Dendritic cell treated with granulocyte-macrophage colony-stimulating factor and Interleukin-4, amounts not matched to agents 40 ng/mL and 50 ng/mL, for 4 days (primary cell): Measurements from ENCODE around the gene FXYD6.
A peak's percentile ranks its signal among the peaks of the same experiment; 100 is the strongest.
"Not testable (repeated sequence)": the region's sequence is repeated elsewhere in the genome, so short reads cannot be mapped to it uniquely, and the experiment has no call there.

Experiments
- H3K27ac Mint-ChIP-seq: one replicate; pipeline ENCODE4 v1.8.0; 2022; ENCODE audit warnings: mild to moderate bottlenecking, mixed read lengths
- H3K27me3 Mint-ChIP-seq: one replicate; pipeline ENCODE4 v1.8.0; 2022; ENCODE audit warnings: mild to moderate bottlenecking, mixed read lengths
- H3K36me3 Mint-ChIP-seq: one replicate; pipeline ENCODE4 v1.8.0; 2022; ENCODE audit warnings: low read depth, mixed read lengths
- H3K4me1 Mint-ChIP-seq: one replicate; pipeline ENCODE4 v1.8.0; 2022; ENCODE audit warnings: low read depth, mixed read lengths
- H3K4me3 Mint-ChIP-seq: one replicate; pipeline ENCODE4 v1.8.0; 2022; ENCODE audit warnings: mild to moderate bottlenecking, moderate library complexity, mixed read lengths
- H3K9me3 Mint-ChIP-seq: one replicate; pipeline ENCODE4 v1.8.0; 2022; ENCODE audit warnings: mixed read lengths
- intact Hi-C: fragments of 100-400 bp; cut with micrococcal nuclease; formaldehyde crosslinking; loops from one replicate; pipeline ENCODE4 v1.15.0; 2022

FXYD6 gene

GRCh38 chr11:117876341-117877119 is at the start of gene FXYD6:
Gene FXYD6, minus strand, starts transcription at chr11:117876658. Its CDS starts 33,882 bp downstream, at chr11:117842776.
- H3K36me3 Mint-ChIP-seq, result no peaks in the 10 kb centered on the region
- H3K27me3 Mint-ChIP-seq, result peaks cover 89% of the 10 kb centered on the region
- H3K27ac Mint-ChIP-seq, result peak within 1 kb of the TSS; percentile 71
- intact Hi-C loops, result no loop called here
- H3K4me3 Mint-ChIP-seq, result peak within 1 kb of the TSS; percentile 68
- H3K4me1 Mint-ChIP-seq, result peaks cover 46% of the 10 kb centered on the region
- no peaks in the 10 kb centered on the region for H3K9me3 Mint-ChIP-seq

- H3K27ac Mint-ChIP-seq, H3K9me3 Mint-ChIP-seq, intact Hi-C loops, H3K4me3 Mint-ChIP-seq, H3K36me3 Mint-ChIP-seq: not testable (repeated sequence)
- Mint-ChIP-seq H3K4me1 (peaks cover 30% of the 10 kb centered on the region), H3K27me3 (peaks cover 25% of the 10 kb centered on the region)
Measured at GRCh38 chr11:117926166-117926565, 49.7 kb upstream of the FXYD6 start.

GRCh38 chr11:117925198-117925925 is 48.9 kb upstream of the FXYD6 start:
- H3K9me3 Mint-ChIP-seq, result no peaks in the 10 kb centered on the region
- H3K4me3 Mint-ChIP-seq, result no peak overlapping the region
- no peaks in the 10 kb centered on the region for H3K36me3 Mint-ChIP-seq
- H3K4me1 Mint-ChIP-seq, result peaks cover 22% of the 10 kb centered on the region
- H3K27me3 Mint-ChIP-seq, result peaks cover 21% of the 10 kb centered on the region
- no peak overlapping the region for H3K27ac Mint-ChIP-seq
- intact Hi-C loops, result no loop called here

GRCh38 chr11:117924631-117925170 is 48.2 kb upstream of the FXYD6 start:
- no peak overlapping the region for H3K4me3 Mint-ChIP-seq

GRCh38 chr11:117923773-117924172 is 47.3 kb upstream of the FXYD6 start:
- Mint-ChIP-seq H3K4me3 (no peak overlapping the region), H3K4me1 (peaks cover 19% of the 10 kb centered on the region), H3K27me3 (peaks cover 16% of the 10 kb centered on the region), H3K36me3 (no peaks in the 10 kb centered on the region), H3K27ac (no peak overlapping the region), H3K9me3 (no peaks in the 10 kb centered on the region)
- intact Hi-C loops, result no loop called here

More at GRCh38 chr11:117924631-117925170, 48.2 kb upstream of the FXYD6 start:
- Mint-ChIP-seq H3K36me3 (no peaks in the 10 kb centered on the region), H3K27ac (peak overlapping the region; percentile 6), H3K4me1 (peaks cover 17% of the 10 kb centered on the region), H3K27me3 (peaks cover 20% of the 10 kb centered on the region), H3K9me3 (no peaks in the 10 kb centered on the region)
- intact Hi-C loops, result no loop called here

- Mint-ChIP-seq H3K4me1 (peaks cover 14% of the 10 kb centered on the region), H3K9me3 (no peaks in the 10 kb centered on the region), H3K4me3 (no peak overlapping the region), H3K27me3 (peaks cover 16% of the 10 kb centered on the region), H3K36me3 (no peaks in the 10 kb centered on the region), H3K27ac (no peak overlapping the region)
- intact Hi-C loops, result no loop called here
Measured at GRCh38 chr11:117923275-117923674, 46.8 kb upstream of the FXYD6 start.

- H3K9me3 Mint-ChIP-seq, result no peaks in the 10 kb centered on the region
- intact Hi-C loops, result no loop called here
- H3K27me3 Mint-ChIP-seq, result peaks cover 13% of the 10 kb centered on the region
- H3K4me1 Mint-ChIP-seq, result peaks cover 9% of the 10 kb centered on the region
- H3K4me3 Mint-ChIP-seq, result no peak overlapping the region
- H3K36me3 Mint-ChIP-seq, result no peaks in the 10 kb centered on the region
- peak overlapping the region; percentile 57 for H3K27ac Mint-ChIP-seq
Measured at GRCh38 chr11:117921893-117922292, 45.4 kb upstream of the FXYD6 start.

- peaks cover 9% of the 10 kb centered on the region for H3K4me1 Mint-ChIP-seq
- no peaks in the 10 kb centered on the region for H3K9me3 Mint-ChIP-seq
- no peak overlapping the region for H3K4me3 Mint-ChIP-seq
- H3K27ac Mint-ChIP-seq, result peak overlapping the region; percentile 57
- H3K27me3 Mint-ChIP-seq, result peaks cover 13% of the 10 kb centered on the region
- no peaks in the 10 kb centered on the region for H3K36me3 Mint-ChIP-seq
- intact Hi-C loops, result no loop called here
Measured at GRCh38 chr11:117921456-117921855, 45.0 kb upstream of the FXYD6 start.

- Mint-ChIP-seq H3K4me1 (peaks cover 15% of the 10 kb centered on the region), H3K27ac (no peak overlapping the region), H3K27me3 (peaks cover 22% of the 10 kb centered on the region), H3K36me3 (no peaks in the 10 kb centered on the region), H3K4me3 (no peak overlapping the region), H3K9me3 (no peaks in the 10 kb centered on the region)
- intact Hi-C loops, result no loop called here
Measured at GRCh38 chr11:117919781-117920221, 43.3 kb upstream of the FXYD6 start.

GRCh38 chr11:117919341-117919740 is 42.9 kb upstream of the FXYD6 start:
- no peaks in the 10 kb centered on the region for H3K9me3 Mint-ChIP-seq
- H3K27ac Mint-ChIP-seq, result no peak overlapping the region

GRCh38 chr11:117918366-117919255 is 42.2 kb upstream of the FXYD6 start:
- no peak overlapping the region for H3K27ac Mint-ChIP-seq
- peaks cover 25% of the 10 kb centered on the region for H3K27me3 Mint-ChIP-seq
- H3K4me1 Mint-ChIP-seq, result peaks cover 15% of the 10 kb centered on the region

More at GRCh38 chr11:117919341-117919740, 42.9 kb upstream of the FXYD6 start:
- peaks cover 25% of the 10 kb centered on the region for H3K27me3 Mint-ChIP-seq
- peaks cover 15% of the 10 kb centered on the region for H3K4me1 Mint-ChIP-seq
- H3K36me3 Mint-ChIP-seq, result no peaks in the 10 kb centered on the region
- intact Hi-C loops, result no loop called here
- no peak overlapping the region for H3K4me3 Mint-ChIP-seq

GRCh38 chr11:117917591-117918151 is 41.2 kb upstream of the FXYD6 start:
- peaks cover 27% of the 10 kb centered on the region for H3K27me3 Mint-ChIP-seq

More at GRCh38 chr11:117918366-117919255, 42.2 kb upstream of the FXYD6 start:
- intact Hi-C loops, result no loop called here
- H3K36me3 Mint-ChIP-seq, result no peaks in the 10 kb centered on the region
- no peaks in the 10 kb centered on the region for H3K9me3 Mint-ChIP-seq
- no peak overlapping the region for H3K4me3 Mint-ChIP-seq

GRCh38 chr11:117916956-117917355 is 40.5 kb upstream of the FXYD6 start:
- H3K9me3 Mint-ChIP-seq, result no peaks in the 10 kb centered on the region
- no peak overlapping the region for H3K27ac Mint-ChIP-seq
- intact Hi-C loops, result no loop called here
- no peaks in the 10 kb centered on the region for H3K36me3 Mint-ChIP-seq
- peaks cover 15% of the 10 kb centered on the region for H3K4me1 Mint-ChIP-seq
- H3K4me3 Mint-ChIP-seq, result no peak overlapping the region
- H3K27me3 Mint-ChIP-seq, result peaks cover 27% of the 10 kb centered on the region

More at GRCh38 chr11:117917591-117918151, 41.2 kb upstream of the FXYD6 start:
- intact Hi-C loops, result no loop called here
- Mint-ChIP-seq H3K27ac (no peak overlapping the region), H3K9me3 (no peaks in the 10 kb centered on the region), H3K4me3 (no peak overlapping the region), H3K36me3 (no peaks in the 10 kb centered on the region), H3K4me1 (peaks cover 15% of the 10 kb centered on the region)
